PC-3 (cell line): ENCODE measurements around the gene ERO1B. TPM values are rescaled to one million over a fixed set of nuclear protein-coding genes. Genes with fewer than 3 reads are reported as not detected.

Experiments
- ATAC-seq: fragments of 200-7000 bp; cut with Tn5 transposase; 2 replicates; pipeline ENCODE4 v1.9.1; 2020; ENCODE audit warnings: mild to moderate bottlenecking, moderate library complexity
- BruUV-seq: library from RNA; stranded (reverse); fragments of 400-500 nt; replicated peaks from 2 replicates; lab custom pipeline; 2021; lab: Mats Ljungman, UMichigan
- CTCF ChIA-PET: fragments of 300-600 bp; sonication (Branson Sonifier 250); formaldehyde crosslinking; loops from one replicate; lab custom pipeline; 2022; ENCODE audit warnings: antibody characterized with exemption; lab: Charles Lee
- POLR2A ChIA-PET: fragments of 300-600 bp; sonication (Branson Sonifier 250); formaldehyde crosslinking; loops from one replicate; lab custom pipeline; 2022; ENCODE audit warnings: antibody characterized with exemption; ENCODE audit not compliant: unreplicated experiment; lab: Charles Lee
- DNase-seq: peaks from one replicate; pipeline ENCODE4 v3.0.0-alpha.2; 2015
- H2AFZ ChIP-seq: fragments of 300-600 bp; sonication (generic); 2 replicates; pipeline ENCODE4 v1.6.0; 2016; ENCODE audit warnings: antibody characterized with exemption, low read length
- H3F3A ChIP-seq: fragments of 300-600 bp; sonication (generic); one replicate; pipeline ENCODE4 v1.6.0; 2017; ENCODE audit warnings: antibody characterized with exemption, low read length, control low read depth, mild to moderate bottlenecking; ENCODE audit not compliant: unreplicated experiment
- H3K27ac ChIP-seq: fragments of 300-600 bp; sonication (generic); 2 replicates; pipeline ENCODE4 v1.5.1; 2016; ENCODE audit warnings: mild to moderate bottlenecking, low read length
- H3K27me3 ChIP-seq: fragments of 300-600 bp; sonication (generic); 2 replicates; pipeline ENCODE4 v1.6.1; 2016; ENCODE audit warnings: low read length, mixed read lengths
- H3K36me3 ChIP-seq: fragments of 300-600 bp; sonication (generic); 2 replicates; pipeline ENCODE4 v1.6.1; 2016; ENCODE audit warnings: low read depth, mixed run types, low read length, mixed read lengths
- H3K4me1 ChIP-seq: fragments of 300-600 bp; sonication (generic); 2 replicates; pipeline ENCODE4 v1.5.1; 2016; ENCODE audit warnings: low read length; ENCODE audit not compliant: insufficient read depth
- H3K4me2 ChIP-seq: fragments of 300-600 bp; sonication (generic); 2 replicates; pipeline ENCODE4 v1.6.0; 2016; ENCODE audit warnings: low read length
- H3K4me3 ChIP-seq: fragments of 300-600 bp; sonication (generic); 2 replicates; pipeline ENCODE4 v1.5.1; 2016; ENCODE audit warnings: mild to moderate bottlenecking, low read length, mixed read lengths
- H3K79me2 ChIP-seq: fragments of 300-600 bp; sonication (generic); 2 replicates; pipeline ENCODE4 v1.6.1; 2017; ENCODE audit warnings: low read length, mixed read lengths
- H3K9ac ChIP-seq: fragments of 300-600 bp; sonication (generic); 2 replicates; pipeline ENCODE4 v1.6.0; 2016; ENCODE audit warnings: mild to moderate bottlenecking, low read length
- H3K9me2 ChIP-seq: fragments of 300-600 bp; sonication (generic); replicated peaks from 2 replicates; pipeline ENCODE4 v1.6.1; 2016; ENCODE audit warnings: mixed run types, low read length, mixed read lengths
- H3K9me3 ChIP-seq: fragments of 300-600 bp; sonication (generic); 2 replicates; pipeline ENCODE4 v1.6.1; 2016; ENCODE audit warnings: low read length, mixed read lengths
- H4K20me1 ChIP-seq: fragments of 300-600 bp; sonication (generic); 2 replicates; pipeline ENCODE4 v1.6.1; 2016; ENCODE audit warnings: low read length, mixed read lengths
- CTCF ChIP-seq: fragments of 300-600 bp; sonication (generic); conservative IDR thresholded peaks from 2 replicates; pipeline ENCODE4 v1.5.1; 2017; ENCODE audit warnings: antibody characterized with exemption, low read depth, mild to moderate bottlenecking, low read length
- EZH2 ChIP-seq: fragments of 300-600 bp; sonication (generic); IDR thresholded peaks from one replicate; pipeline ENCODE4 v1.6.1; 2017; ENCODE audit warnings: antibody characterized with exemption, mild to moderate bottlenecking, low read length; ENCODE audit not compliant: unreplicated experiment
- EZH2phosphoT487 ChIP-seq: fragments of 300-600 bp; sonication (generic); IDR thresholded peaks from 2 replicates; pipeline ENCODE4 v1.6.1; 2018; ENCODE audit warnings: mild to moderate bottlenecking, antibody characterized with exemption, low read length, borderline replicate concordance
- intact Hi-C: fragments of 100-400 bp; cut with micrococcal nuclease; formaldehyde crosslinking; loops from 2 replicates; pipeline ENCODE4 v1.9.0; 2023
- total RNA-seq: library from RNA; depleted of rRNA; stranded (reverse); fragments of >200 nt; gene quantifications from 2 replicates; pipeline ENCODE4 v1.2.3, GENCODE V29; 2014

ERO1B gene
- total RNA-seq, 1 experiment from 2014 or later, result 0.95 TPM

DNA sequence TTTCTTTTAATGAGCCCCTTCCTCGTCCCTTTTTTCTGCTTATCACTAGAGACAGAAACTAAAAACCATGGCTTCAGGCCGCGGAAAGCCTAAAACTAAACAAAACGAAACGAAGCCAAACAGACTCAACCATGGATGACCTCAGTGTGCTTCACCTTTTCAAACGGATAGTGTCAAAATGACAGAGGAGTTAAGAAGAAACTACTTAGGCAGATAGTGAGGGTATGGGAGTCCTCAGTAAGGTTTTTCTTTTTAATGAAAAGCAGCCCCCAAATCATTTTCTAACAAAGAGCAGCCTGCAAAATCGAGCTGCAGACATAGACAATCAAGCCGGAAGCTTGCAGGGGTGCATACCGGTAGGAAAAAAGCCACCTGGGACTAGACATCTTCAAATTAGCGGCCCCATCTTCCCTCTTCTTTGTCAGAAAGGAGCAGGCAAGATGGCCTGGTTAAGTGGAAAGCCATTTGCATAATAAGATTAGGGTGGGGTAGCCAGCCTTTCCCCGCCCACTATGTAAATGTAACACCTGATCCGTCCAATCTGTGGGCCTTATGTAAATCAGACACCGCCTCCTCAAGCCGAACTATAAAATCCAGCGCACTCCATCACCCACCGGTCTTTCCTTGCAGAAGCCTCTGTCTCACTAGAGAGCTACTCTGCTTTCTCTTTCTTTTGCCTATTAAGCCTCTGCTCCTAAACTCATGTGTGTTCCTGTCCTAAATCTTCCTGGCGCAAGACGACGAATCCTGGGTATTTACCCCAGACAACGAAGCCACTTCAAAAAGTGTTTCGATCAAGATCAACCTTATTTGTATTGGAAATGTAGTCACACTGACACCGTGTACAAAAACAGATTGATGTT is 6.2 kb upstream of the ERO1B start:
- ChIA-PET POLR2A (no interaction called here), CTCF (interaction anchor here (0.5 kb wide), 1 partner anchor 177 kb away, joined by 3 read pairs; no protein-coding TSS in a partner anchor)
- H3K79me2 ChIP-seq, result no peaks in the 10 kb centered on the region
- DNase-seq (peak; percentile 8), ATAC-seq (no peak)
- intact Hi-C loops, result no loop called here
- no peaks in the 10 kb centered on the region for H3K9me3 ChIP-seq
- no peak overlapping the region for H2AFZ ChIP-seq
- H3K9ac ChIP-seq, result no peak overlapping the region
- no peaks in the 10 kb centered on the region for H3K4me1 ChIP-seq
- no peak overlapping the region for H3K27ac ChIP-seq
- no TSS peak for BruUV-seq
- H3K9me2 ChIP-seq, result no peaks in the 10 kb centered on the region
- H3K4me2 ChIP-seq, result no peak overlapping the region
- no peaks in the 10 kb centered on the region for H3F3A ChIP-seq
- TF ChIP-seq CTCF, result no peak
- TF ChIP-seq EZH2phosphoT487, result no peak
- TF ChIP-seq EZH2, result no peak
- H4K20me1 ChIP-seq, result no peaks in the 10 kb centered on the region
- no peak overlapping the region for H3K4me3 ChIP-seq
- H3K36me3 ChIP-seq, result no peaks in the 10 kb centered on the region
- H3K27me3 ChIP-seq, result no peaks in the 10 kb centered on the region

GRCh38 chr1:236287356-236287755 is 5.6 kb upstream of the ERO1B start:
- Histone ChIP-seq H3K36me3 (no peaks in the 10 kb centered on the region), H3K4me3 (no peak overlapping the region), H3F3A (no peaks in the 10 kb centered on the region), H3K79me2 (no peaks in the 10 kb centered on the region), H4K20me1 (no peaks in the 10 kb centered on the region), H3K4me2 (no peak overlapping the region), H3K27me3 (no peaks in the 10 kb centered on the region), H3K9ac (no peak overlapping the region), H3K27ac (no peak overlapping the region), H3K9me3 (no peaks in the 10 kb centered on the region), H2AFZ (no peak overlapping the region), H3K9me2 (no peaks in the 10 kb centered on the region), H3K4me1 (no peaks in the 10 kb centered on the region; the same call in 1 of the 2 replicates)
- DNase-seq, result no peak
- ChIA-PET CTCF (no interaction called here), POLR2A (no interaction called here)
- no peak for ATAC-seq
- BruUV-seq, result no TSS peak
- intact Hi-C loops, result no loop called here
- TF ChIP-seq CTCF (no peak), EZH2 (no peak), EZH2phosphoT487 (no peak)

- H3K9me2 ChIP-seq, result no peaks in the 10 kb centered on the region
- no peak overlapping the region for H3K4me2 ChIP-seq
- no peaks in the 10 kb centered on the region for H3K79me2 ChIP-seq
- peaks cover 7% of the 10 kb centered on the region; the same call in 1 of the 2 replicates for H3K4me1 ChIP-seq
- H3K9me3 ChIP-seq, result no peaks in the 10 kb centered on the region
- DNase-seq (no peak), ATAC-seq (no peak)
- no peaks in the 10 kb centered on the region for H3F3A ChIP-seq
- no TSS peak for BruUV-seq
- no peak overlapping the region for H2AFZ ChIP-seq
- H3K9ac ChIP-seq, result no peak overlapping the region
- CTCF ChIA-PET, result interaction anchor here (0.6 kb wide), 1 partner anchor 172 kb away, joined by 3 read pairs; no protein-coding TSS in a partner anchor
- no peak overlapping the region for H3K4me3 ChIP-seq
- TF ChIP-seq EZH2phosphoT487, result no peak
- TF ChIP-seq EZH2, result no peak
- no peak for TF ChIP-seq CTCF
- POLR2A ChIA-PET, result no interaction called here
- no peaks in the 10 kb centered on the region for H3K36me3 ChIP-seq
- H3K27me3 ChIP-seq, result no peaks in the 10 kb centered on the region
- H3K27ac ChIP-seq, result no peak overlapping the region
- intact Hi-C loops, result loop anchor here (2.0 to 5.0 kb wide), 2 partner anchors 176 to 248 kb away; no protein-coding TSS in a partner anchor
- no peaks in the 10 kb centered on the region for H4K20me1 ChIP-seq
Observed at GRCh38 chr1:236284291-236284721, 2.5 kb upstream of the ERO1B start.
